ENCODE measurements around the gene LTN1.

Gene LTN1

DNA sequence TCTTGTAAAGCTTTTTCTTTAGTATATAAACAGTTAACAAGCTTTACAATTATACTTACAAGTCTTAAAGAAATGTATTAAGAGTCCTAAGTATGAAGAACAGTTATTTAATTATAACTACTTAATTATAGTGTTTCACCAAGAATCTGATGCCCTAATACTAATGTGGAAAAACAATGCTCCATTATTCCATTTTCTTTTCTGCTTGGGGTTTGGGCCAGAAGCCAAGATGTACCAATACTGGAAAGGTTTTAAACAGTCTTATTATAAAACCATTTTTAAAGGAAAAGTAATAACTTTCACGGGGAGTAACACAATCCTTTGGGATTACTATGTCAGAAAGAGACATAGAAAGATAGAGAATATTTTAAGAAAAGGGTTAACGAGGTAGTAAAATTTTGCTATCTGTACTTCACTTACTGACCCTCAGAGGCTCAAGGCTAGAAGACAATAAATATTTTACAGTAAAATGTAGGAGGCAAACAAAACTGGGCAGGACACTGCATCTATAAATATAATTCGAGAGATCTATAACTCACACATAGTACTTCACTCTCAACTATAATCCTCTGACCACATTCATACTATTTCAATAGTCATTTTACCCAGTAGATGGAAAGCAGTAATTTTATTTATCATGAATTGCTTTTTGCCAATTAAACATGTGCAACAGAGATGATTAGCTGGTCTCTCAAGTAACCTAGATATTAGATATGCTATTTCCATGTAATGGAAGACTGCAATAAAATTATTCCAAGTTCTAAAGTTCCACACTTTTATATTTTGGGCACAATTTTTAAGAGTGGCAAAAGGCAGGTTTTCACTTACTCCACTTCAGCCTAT is 63.9 kb downstream of the LTN1 start:
- no peak for DNase-seq

DNA sequence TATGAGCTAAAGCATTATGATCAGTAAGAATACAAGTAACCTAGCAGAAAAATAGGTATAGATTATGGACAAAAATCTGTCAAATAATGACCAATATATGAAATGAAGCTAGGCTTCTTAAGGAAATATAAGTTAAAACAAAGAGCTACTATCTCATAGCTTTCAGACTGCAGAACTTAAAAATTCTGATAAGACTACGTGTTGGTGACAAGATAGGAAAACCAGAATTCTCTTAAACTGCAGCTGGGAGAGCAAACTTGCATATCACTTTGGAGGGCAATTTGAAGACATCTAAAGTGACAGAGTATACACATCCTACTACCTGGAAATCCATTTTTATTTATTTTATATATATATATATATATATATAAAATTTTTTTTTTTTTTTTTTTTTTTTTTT is 65.5 kb downstream of the LTN1 start:
- DNase-seq = no peak

DNA sequence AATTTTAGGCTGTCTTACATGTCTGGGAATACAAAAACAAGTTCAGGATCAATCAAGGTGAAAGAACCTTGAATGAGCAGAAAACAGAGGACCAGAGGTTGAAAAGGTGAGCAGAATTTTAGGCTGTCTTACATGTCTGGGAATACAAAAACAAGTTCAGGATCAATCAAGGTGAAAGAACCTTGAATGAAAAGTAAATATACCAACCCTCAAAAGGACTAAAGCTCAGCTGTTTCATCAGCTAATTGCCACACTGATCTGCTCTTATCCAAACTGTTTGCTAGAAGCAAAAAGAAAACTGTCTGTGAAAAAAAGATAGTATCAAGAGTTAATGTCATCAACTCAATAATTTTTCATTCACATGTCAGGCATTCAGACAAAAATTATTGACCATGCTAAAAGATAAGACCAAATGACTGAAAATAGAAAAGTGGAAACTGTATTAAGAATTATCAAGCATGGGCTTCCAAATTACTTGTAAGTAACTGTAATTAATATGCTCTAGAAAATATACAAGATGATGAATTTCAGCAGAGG is 69.2 kb downstream of the LTN1 start:
- no peak for DNase-seq

DNA sequence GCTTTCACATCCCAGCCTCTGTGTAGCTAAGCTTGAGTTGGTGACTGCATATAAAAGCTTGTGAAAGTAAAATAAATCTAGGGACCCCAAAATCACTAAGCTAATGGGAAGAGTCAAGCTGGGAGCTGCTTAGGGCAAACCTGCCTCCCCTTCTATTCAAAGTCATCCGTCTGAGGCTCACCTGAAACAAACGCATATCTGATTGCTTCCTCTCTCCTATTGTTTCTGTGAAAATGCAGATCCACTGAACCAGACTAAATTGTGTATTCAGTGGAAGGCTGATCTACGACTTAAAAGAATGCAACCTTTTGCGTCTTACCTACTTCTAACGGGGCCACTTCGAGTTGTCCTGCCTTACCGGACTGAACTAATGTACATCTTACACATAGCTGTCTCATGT is 70.3 kb downstream of the LTN1 start:
- no peak for DNase-seq

DNA sequence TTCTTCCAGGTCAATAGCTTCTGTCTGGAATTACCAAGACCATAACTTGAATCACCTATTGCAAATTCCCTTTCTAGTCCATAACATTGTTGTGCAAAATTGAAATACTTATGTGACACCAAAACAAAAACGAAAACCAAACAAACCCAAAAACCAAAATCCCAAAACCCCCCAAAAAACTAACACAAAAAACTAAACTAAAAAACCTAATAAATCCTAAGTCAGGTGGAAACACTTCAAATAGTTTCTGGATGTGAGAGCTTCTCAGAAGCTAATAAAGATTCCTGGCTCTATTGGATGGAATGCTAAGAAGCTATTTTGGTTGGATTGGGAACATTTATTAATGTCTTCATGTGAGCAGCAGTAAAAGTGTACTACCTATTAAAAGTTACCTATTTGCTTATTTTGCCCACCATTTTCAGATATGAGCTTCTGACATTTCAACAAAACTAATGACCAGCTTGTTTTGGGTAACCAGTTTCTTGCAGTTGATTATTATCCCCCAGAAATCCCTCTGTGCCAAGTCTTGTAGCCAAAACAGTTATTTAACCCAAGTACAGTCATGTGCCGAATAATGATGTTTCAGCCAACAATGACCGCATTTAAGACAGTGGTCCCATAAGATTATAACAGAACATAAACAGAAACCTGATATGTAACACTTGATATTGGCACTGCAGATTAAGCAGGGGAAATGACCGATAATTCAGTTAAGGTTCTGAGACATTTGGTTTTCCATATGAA is 76.4 kb downstream of the LTN1 start:
- DNase-seq = no peak

DNA sequence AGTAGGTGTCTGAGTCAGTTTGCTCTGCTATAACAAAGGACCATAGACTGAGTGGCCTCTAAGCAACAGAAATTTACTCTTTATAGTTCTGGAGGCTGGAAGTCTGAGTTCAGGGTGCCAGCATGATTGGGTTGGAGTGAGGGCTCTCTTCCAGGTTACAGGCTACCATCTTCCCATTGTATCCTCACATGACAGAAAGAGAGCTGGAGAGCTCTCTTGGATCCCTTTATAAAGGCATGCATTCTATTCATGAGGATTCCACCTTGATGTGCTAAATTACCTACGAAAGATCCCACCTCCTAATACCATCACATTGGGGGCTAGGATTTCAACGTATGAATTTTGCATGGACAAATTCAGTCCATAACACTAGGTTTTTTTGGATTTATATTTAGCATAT is 79.6 kb downstream of the LTN1 start:
- no peak for DNase-seq

DNA sequence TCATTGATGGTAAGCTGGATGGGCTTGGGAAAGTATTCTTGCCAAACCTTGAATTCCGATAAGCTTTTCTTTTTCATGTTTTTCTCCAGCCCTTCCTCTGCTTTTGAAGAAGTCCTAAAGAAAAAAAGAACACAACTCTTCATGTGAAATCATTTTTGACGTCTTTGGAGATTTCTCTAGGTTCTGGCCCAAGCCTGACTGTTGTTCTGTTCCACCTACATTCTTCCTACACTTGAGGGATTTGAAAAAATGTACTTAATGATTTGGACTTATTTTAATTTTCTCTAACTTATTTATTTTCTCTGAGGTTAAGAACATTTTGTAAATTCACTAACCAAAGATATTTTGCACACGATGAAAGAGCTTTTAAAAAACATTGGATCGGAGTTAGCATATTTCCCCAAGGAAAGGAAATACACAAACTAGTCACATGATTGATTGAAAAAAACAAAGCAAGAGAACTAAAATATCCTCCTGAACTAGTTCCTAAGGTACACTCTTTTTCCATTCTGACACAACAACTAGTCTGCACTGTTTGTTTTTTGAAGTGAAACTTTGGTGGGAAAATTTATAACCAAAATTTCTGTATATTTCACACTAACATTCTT is 82.3 kb downstream of the LTN1 start:
- DNase-seq = no peak

DNA sequence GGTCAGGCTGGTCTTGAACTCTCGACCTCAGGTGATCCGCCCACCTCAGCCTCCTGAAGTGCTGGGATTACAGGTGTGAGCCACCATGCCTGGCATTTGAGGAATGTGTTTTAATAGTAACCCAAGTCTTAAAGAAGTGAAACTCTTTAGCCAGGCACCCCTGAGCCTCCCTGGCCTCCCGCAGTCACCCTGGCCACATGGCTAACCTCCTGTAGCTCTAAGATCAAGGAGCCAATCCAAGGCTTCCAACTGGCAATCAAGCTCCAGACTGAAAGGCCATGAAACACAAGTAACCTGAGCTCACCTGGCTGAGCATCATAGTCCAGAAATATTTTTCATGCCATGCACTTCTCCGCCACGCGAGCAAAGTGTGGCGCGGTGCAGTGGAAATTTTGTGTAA is 84.3 kb downstream of the LTN1 start:
- no peak for DNase-seq

DNA sequence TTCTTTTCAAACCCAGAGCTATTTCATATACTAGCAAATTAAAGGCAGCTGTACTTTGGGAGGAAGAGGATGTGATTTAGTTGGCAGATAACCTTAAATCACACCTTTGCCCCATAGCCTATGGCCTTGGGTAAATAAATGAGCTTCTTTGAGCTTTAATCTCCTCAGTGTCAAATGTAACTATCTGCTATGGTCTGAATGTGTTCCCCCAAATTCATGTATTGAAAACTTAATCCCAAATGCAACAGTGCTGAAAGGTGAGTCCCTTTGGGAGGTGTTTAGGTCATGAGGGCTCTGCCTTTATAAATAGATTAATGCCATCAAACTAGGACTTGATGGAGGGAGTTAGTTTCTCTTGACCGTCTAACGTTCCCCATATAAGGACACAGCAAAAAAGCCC is 85.8 kb downstream of the LTN1 start:
- no peak for DNase-seq

DNA sequence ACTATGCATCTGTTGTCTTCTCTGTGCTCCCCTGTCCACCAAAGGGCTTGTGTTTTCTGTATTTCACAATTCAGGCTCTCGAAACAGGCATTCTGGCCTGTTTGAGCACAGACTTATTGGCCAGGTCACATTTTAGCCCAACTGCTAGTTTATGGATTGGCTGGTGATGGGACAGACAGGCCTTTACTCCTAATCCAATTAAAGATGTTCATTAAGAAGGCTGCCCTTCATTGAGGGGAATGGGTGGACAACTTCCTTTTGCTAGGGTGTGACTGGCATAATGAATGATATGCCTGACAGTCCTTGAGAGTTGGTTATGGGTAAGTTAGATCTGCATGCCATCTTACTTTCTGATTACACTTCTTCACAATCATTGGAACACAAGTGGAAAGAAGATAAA is 86.4 kb downstream of the LTN1 start:
- DNase-seq = no peak

DNA sequence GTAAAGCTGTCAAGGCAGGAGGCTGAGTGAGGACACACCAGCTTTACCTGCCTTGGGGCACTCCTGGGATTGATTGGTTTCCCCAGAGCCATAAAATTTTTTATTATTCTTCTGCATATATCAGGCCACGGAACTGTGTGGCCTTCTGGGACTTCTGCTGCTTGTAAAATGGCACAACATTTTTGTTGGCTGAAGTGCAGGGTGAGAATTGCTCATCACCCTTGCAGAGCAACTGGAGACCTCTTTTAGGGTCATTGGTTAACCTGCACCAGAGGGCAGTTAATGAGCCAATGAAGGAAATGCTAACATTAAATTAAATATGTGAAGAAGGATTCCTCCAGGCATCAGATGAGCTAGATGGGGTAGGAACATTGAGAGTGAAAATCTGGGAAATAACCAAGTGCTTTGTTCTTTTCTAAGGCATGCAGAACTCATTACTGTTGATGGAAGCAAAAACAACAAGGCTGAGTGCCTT is 87.7 kb downstream of the LTN1 start:
- DNase-seq = no peak

DNA sequence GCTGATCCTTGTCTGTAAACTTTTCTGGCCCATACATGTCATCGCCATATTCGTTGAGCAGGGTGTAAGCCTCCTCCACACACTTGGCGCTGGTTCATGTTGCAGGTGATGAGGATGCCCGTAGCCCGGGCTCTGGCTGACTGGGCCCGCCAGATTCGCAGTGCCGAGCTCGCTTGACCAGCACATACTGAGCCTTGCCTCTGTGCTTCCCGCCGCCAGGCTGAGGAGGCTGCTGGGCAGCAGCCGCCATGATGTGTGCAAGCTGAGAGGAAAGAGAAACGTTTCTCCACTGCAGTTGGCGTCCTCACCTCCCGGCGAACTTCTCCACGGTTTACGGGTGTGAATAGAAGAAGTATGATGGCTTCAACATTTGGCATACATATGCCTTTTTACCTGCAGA is 89.2 kb downstream of the LTN1 start:
- DNase-seq = no peak

DNA sequence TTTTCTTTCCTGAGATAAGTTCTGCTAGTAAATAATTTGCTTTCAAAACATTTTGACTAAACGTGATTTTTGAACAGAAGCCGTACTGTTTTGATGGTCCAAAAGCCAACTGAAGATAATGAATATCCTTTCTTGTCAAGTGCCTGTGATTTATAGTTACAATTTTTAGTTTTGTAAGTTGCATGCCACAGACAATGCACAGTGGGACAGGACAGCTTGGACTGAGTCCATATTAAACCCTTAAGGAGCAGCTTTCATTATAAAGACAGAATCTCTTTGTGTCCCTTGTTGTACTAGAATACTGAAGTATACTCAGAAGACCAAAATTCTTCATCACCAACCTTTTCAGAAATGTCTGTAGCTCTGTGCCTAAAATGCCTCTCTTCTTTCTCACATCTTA is 92.2 kb downstream of the LTN1 start:
- DNase-seq = no peak

DNA sequence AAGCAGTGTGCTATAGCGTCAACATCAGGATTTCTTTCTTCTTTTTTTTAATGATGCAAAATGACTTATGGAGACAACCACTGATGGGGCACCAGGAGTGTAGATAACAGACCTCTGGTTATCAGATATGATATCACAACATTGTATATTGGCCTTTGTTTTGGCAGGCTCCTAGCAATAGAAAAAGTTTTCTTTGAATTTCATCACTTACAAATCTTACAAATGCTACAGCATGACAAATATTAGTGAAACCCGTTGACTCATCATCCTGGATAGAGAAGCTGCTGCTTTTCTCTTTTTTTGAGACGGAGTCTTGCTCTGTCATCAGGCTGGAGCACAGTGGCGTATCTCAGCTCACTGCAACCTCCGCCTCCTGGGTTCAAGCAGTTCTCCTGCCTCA is 92.9 kb downstream of the LTN1 start:
- DNase-seq = no peak

DNA sequence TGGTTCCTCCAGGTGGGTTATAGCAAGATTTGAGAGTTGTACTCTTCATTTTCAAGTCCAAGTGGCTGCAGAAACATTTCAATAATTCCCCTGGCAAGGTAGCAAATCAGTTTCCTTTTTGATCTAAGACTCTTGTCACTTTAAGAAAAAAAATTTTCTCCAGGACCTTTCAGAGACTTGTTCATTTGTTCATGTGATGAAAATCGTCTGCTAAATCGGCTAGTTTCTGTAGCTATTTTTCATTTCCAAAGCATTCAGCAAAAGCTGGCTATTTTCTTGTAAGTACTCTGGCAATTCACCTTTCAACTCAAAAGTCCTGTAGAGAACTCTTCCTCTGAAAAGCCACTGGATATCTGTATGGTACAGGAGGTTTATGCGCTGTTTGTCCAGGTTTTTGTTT is 93.5 kb downstream of the LTN1 start:
- DNase-seq = no peak

DNA sequence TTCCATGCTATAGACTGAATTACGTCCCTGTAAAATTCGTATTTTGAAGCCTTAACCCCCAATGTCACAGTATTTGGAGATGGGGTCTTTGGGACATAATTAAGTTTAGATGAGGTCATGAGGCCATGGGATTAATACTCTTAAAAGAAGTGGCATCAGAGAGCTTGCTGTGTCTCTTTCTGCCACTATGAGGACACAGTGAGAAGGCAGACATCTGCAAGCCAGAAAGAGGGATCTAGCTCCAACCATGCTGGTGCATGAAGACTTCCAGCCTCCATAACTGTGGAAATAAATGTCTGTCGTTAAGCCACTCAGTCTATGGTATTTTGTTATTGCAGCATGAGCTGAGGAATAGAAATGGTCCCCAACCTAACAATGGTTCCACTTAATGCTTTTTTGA is 99.0 kb downstream of the LTN1 start:
- DNase-seq = no peak

DNA sequence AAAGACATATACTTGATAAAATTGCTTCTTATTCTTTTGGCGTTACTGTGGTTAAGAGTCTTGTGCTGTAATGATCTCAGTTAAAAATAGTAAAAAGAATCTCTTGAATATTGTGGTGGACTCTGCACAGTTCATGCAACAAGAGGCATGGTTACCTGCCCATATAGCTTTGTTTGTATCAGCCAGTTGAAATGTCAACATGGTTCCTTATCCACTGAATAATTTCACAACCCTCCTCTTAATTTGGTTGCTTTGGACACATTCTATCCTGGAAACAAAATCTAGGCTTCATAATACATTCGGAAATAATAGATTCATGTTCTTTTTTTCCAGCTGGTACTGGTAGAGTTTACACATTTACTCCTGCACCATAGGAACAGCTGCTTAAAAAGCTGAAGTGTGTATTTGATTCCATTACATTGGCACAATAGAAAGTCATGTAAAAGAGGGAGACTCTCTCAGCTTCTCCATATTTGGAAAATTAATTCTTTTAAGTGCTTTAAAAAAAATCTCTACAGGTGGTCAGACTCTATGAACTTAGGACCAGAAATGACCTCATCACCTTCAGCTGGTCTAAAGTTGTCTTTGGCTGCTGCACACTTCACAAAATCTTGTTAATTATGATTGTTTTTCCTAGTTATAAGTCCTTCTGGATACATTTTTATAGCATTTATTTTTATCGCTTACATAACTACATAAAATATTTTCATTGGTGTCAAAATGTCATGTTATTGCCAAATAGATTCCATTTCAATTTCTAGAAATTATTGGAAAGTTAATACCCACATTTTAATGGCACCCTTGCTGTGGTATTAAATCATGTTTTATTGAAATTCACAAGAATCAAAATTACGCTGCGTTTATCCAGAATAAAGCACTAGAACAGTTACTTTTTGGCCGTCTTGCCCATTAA is 100.2 kb downstream of the LTN1 start:
- no peak for DNase-seq

DNA sequence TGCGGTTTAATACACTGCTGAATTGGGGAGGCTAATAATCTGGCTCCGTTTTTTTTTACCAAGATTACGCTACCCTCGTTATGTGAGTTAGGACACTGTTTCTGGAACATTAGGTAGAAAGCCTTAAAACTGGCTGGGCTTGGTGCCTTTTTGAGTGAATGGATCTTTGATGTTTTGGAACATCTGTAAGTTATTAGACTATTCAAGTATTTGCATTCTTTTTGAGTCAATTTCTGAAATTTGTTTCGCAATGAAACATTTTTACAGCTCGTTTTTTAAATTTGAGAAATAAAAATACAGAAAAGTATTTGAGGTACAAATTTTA is 106.9 kb downstream of the LTN1 start:
- no peak for DNase-seq

DNA sequence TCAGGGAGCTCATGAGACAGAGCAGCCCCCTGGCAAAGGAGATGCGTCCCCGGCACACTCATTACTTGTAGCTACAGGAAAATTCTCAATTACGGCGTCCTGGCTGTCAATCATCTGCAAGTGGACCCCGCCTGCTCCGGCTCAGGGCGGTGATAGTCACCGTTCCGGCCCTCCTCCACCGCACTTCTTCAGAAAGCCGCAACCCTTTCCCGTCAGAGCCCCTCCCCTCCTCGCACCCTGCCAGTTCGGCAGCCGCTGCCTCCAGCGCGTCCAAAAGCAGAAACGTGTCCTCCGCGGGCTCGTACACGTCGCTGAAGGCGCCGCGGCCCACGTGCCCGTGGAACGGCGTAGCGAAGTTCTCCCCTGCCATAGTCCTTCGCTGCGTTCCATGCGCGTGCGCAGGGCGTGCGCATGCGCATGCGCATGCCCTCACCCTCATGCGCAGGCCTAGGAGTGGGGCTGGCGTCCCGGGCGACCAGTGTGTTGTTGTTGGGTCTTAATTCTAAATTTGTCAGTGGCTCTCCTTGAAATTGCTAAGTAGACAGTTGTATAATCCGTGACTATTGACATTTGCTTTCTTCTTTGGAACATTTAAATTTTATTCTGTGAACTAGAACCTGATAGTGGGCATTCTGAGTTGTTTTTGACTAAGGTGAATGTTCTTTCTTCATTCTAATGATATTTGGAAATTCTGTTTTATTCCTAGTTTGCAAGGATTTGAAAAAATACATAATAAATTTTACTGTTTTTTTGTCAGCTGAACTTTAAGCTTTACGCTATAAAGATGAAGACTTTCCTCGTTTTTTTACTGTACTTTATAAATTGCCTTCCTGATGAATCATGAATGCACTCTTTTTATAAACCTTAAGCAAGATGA is 107.5 kb downstream of the LTN1 start:
- DNase-seq = peak; percentile 93 to 95

DNA sequence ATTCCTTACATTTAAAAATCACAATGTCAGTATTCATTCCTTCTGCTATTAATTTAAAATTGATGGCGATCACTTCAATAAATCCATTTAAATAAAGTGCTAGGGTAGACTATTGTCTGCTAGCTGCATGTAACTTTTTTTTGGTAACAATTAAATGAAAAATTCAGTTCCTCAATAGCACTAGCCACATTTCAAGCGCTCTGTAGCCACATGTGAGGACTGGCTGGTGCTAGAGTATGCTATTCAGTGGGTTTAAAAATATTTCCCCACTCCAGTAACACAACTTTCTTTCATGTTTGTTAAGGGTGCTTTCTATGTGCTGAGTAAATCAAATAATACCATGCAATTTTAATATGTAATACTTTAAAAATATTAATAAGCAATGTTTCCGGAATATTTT is 108.2 kb downstream of the LTN1 start:
- DNase-seq = no peak

DNA sequence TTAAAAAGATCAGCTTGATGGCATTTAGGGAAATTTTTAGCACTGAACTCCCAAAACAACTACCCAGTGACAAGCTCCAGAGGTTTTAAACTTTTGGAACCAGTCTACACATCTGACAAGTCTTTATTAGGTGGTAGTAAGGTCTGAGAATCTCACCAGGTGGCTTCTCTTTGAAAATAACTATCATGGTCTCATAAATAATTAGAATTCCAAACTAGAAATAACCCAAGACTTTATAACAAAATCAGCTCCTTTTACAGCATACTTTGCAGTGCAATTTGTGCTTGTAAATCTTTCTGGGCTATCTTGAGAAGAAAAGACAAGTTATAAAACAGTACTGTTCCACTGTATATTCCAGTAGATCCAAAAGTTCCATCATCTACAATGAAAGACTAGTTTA is 108.7 kb downstream of the LTN1 start:
- DNase-seq = no peak

DNA sequence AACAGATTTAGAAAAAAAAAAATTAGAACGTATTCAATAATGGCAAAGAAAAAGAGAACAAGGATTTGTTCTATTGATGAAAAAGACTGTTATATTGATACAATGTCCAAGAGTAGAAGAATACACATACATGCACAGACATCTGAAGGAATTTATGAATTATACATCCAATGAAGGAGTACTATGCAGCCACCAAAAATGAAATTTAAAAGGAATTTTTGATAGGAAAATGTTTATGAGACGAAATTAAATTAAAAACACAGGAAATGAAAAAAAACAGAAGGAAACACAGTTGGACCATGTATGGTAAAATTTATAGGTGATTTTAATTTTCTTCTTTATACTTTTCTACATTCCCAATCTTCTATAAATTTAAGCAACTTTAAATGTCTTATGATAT is 110.3 kb downstream of the LTN1 start:
- no peak for DNase-seq

Data from SHP77 (cell line).